GM20431 (cell line): ENCODE data around the gene ACAP2.
"Not testable (repeated sequence)": the region's sequence is repeated elsewhere in the genome, so short reads cannot be mapped to it uniquely, and the experiment has no call there.

ENCODE experiments used
- in situ Hi-C: fragments of 300-500 bp; cut with MseI, MboI; formaldehyde crosslinking; loops from one replicate; pipeline ENCODE4 v1.15.0; 2020; ENCODE audit warnings: low sequenced_read_pairs; ENCODE audit not compliant: unreplicated experiment

Gene ACAP2

DNA sequence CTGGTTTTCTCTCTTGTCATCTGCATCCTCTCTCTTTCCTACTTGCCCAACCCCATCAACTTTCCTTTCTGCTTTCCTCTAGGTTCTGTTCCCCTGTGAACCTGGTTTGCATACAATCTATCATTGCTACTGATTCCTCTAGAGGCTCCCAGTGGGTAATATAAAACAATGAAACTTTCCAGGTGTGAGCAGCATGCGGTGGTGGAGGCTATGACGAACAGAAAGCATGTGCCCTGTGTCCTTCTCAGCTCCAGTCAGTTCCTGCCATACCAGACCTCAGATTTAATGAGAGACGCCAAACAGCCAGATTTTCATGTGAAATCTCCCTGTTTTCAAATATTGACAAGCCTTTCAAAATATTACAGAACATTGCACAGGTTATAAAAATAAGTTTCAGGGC, 3.5 kb upstream of the ACAP2 start:
- in situ Hi-C loops = no loop called here

- in situ Hi-C loops = no loop called here
Observed at GRCh38 chr3:195445885-195446284, 3.1 kb upstream of the ACAP2 start.

GRCh38 chr3:195443391-195443989, 670 bp upstream of the ACAP2 start:
- in situ Hi-C loops = no loop called here

DNA sequence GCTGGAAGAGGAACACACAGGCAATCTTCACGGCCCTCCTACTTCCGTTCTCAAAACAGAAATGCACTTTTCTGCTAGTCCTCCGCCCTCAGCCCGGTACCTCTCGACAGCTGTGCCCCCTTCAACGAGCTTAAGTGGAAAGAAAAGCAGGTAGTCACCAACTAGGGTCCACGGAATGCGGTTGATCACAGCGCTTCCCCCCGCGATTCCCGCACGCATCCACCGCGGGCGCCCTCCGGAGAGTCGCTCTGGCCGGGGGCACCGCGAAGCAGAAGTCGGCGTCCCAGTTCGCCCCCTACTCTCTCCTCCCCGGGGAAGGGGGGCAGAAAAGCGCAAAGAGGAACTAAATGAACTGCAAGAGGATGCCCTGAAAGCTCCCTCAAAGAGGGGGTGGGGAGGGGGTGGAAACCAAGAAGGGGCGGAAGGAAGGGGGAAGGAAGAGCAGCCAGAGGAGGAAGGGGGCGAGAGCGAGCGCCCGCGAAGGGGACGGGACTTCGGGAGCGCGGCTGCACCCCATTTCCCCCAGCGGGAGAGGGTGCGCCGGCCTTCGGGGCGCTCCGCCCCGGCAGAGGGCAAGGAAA, 738 bp downstream of the ACAP2 start:
- in situ Hi-C loops = no loop called here

- in situ Hi-C loops = no loop called here
Observed at GRCh38 chr3:195441476-195441991, 1.3 kb downstream of the ACAP2 start.

GRCh38 chr3:195441051-195441450, 1.8 kb downstream of the ACAP2 start:
- in situ Hi-C loops = no loop called here

- in situ Hi-C loops = no loop called here
Observed at GRCh38 chr3:195440379-195440778, 2.4 kb downstream of the ACAP2 start.

- in situ Hi-C loops = no loop called here
Observed at GRCh38 chr3:195438371-195438770, 4.4 kb downstream of the ACAP2 start.

- in situ Hi-C loops = no loop called here
Observed at GRCh38 chr3:195425849-195426248, 17.0 kb downstream of the ACAP2 start.

DNA sequence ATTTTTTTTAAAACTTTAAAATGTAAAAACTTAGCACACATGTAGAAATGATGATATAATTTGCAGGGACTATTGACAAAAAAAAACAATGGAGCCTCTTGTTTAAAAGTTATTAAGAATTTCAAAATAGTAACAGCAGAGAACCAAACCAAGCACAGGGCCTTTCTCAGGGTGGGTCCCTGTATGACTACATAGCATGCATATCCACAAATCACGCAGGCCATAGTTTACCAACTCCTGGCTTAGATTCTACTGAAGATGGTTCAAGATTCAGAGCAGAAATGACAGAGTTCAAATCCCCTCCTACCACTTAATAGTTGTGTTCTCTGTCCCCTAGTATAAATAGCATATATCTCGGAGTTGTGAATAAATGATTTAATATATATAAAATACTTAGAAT, 19.0 kb downstream of the ACAP2 start:
- in situ Hi-C loops = no loop called here

GRCh38 chr3:195421400-195421799, 21.4 kb downstream of the ACAP2 start:
- in situ Hi-C loops = no loop called here

- in situ Hi-C loops = no loop called here
Observed at GRCh38 chr3:195416795-195417194, 26.0 kb downstream of the ACAP2 start.

DNA sequence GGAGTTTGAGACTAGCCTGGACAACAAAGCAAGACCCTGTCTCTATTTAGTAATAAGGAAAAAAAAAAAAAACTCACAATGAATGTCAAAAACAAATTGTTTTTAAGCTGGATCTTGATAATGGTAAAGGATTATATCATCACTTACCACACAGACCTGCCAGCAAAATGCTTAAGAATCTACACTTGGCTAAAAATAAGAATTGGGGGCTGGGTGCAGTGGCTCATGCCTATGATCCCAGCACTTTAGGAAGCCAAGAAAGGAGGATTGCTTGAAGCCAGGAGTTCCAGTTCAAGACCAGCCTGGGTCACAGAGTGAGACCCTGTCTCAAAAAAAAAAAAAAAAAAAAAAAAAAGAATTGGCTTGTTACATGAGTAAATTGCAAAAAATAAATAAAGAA, 31.0 kb downstream of the ACAP2 start:
- in situ Hi-C loops = no loop called here

GRCh38 chr3:195410546-195410945, 32.3 kb downstream of the ACAP2 start:
- in situ Hi-C loops = no loop called here

DNA sequence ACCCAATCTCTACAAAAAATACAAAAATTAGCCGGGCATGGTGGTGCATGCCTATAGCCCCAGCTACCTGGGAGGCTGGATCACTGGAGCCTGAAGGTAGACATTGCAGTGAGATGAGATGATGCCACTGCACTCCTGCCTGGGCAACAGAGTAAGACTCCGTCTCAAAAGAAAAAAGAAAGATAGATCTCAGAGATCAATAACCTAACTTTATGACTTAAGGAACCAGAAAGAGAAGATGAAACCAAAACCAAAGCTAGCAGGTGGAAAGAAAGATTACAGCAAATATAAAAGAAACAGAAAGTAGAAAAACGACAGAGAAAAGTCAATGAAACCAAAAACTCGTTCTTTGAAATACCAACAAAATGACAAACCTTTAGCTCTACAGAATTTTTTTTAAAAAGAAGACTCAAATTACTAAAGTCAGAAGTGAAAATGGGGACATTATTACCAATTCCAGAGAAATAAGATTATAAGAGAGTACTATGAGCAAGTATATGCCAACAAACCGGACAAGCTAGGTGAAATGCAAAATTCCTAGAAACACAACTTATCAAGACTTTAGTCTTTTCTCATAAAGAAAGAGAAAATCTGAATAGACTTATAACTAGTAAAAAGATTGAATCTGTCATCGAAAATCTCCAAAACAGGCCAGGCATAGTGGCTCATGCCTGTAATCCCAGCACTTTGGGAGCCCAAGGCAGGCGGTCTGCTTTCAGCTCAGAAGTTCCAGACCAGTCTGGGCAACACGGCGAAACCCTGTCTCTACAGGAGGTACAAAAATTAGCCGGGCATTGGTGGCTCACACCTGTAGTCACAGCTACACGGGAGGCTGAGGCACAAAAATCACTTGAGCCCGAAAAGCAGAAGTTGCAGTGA, 35.0 kb downstream of the ACAP2 start:
- in situ Hi-C loops = no loop called here

DNA sequence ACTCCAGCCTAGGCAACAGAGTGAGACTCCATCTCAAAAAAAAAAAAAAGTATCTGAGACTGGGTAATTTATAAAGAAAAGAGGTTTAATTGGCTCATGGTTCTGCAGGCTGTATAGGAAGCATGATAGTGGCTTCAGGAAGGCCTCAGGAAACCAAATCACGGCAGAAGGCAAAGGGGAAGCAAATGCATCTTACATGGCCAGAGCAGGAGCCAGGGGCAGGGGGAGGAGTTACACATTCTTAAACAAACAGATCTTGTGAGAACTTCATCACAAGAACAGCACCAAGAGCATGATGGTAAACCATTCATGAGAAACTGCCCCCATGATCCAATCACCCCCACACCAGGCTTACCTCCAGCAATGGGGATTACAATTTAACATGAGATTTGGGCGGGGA, 37.2 kb downstream of the ACAP2 start:
- in situ Hi-C loops = no loop called here

DNA sequence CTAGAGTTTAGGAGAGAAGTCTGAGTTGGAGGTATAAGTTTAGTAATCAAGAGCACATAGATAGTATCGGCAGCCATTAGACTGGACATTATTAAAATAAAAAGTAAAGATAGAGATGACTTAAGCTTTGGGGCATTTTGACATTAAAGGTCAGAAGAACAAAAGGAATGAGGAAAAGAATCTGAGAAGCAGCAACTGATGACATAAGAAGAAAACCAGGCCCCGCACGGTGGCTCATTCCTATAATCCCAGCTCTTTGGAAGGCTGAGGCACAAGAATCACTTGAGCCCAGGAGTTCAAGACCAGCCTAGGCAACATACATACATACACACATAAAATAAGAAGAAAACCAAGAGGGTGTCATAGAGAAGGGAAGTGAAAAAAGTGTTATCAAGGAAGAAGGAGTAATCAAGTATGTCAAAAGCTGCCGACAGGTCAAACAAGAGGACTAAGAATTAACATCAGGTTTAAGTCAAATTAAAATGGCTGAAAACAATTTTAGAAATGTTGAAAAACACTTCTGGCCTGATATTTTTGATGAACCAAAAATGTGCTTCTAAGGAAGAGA, 38.9 kb downstream of the ACAP2 start:
- in situ Hi-C loops = no loop called here

DNA sequence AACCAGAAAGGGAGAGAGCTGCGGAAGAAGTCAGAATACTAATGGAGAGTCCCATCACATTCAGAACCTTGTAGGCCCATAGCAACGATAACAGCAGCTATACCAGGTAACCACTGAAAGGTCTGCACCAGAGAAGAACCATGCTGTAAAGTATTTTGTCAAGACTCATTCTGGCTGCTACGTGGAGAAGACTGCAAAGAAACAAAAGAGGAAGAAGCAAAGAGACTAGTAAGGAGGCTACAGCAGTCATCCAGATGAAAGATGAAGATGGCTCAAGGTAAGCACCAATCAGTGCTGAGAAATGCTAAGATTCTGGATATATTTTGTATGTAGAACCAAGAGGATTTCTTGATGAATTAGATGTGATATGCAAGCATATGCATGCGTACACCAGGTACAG, 39.6 kb downstream of the ACAP2 start:
- in situ Hi-C loops = no loop called here

- in situ Hi-C loops = no loop called here
Observed at GRCh38 chr3:195401943-195402342, 40.9 kb downstream of the ACAP2 start.

- in situ Hi-C loops = not testable (repeated sequence)
Observed at GRCh38 chr3:195398460-195398859, 44.4 kb downstream of the ACAP2 start.

DNA sequence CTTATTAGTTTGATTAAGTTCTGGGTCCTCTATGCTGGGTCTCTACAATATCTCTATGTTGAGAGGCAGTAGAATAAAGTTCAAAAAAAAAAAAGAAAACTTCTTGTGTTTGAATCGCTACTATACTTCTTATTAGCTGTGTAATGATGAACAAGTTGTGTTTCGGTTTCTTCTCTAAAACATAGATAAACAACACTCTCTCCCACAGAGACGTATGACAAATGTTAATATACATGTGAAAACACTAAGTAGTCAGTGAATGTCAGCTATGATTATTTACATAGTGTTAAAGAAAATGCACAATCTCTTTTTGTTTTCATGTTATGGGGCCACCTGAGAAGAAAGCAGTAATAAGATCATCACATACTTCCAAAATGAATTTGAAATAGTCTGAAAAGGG, 45.3 kb downstream of the ACAP2 start:
- in situ Hi-C loops = no loop called here
